Muscle layer of duodenum (tissue), 2 donors: ENCODE measurements around the gene PPIP5K1.

Experiments
- H3K27ac ChIP-seq: one replicate; pipeline ENCODE4 v1.7.0; 2013; ENCODE audit warnings: mild to moderate bottlenecking, low read length
- H3K27me3 ChIP-seq: one replicate; pipeline ENCODE4 v1.7.0; 2013; ENCODE audit warnings: low read depth, mild to moderate bottlenecking, control low read depth, low read length
- H3K36me3 ChIP-seq, 2 donors: one replicate each; pipeline ENCODE4 v1.7.0; 2013; ENCODE audit warnings: low read length in 2 of 2, control low read depth in 1 of 2, mild to moderate bottlenecking in 1 of 2; ENCODE audit not compliant: insufficient read depth in 2 of 2, control insufficient read depth in 1 of 2
- H3K4me1 ChIP-seq, 2 donors: one replicate each; pipeline ENCODE4 v1.7.0; 2013; ENCODE audit warnings: low read length in 2 of 2, mild to moderate bottlenecking in 2 of 2, control low read depth in 1 of 2, moderate library complexity in 1 of 2; ENCODE audit not compliant: insufficient read depth in 2 of 2, control insufficient read depth in 1 of 2
- H3K4me3 ChIP-seq, 2 donors: one replicate each; pipeline ENCODE4 v1.7.0; 2013; ENCODE audit warnings: low read length in 2 of 2, low read depth in 1 of 2, mild to moderate bottlenecking in 1 of 2
- H3K9me3 ChIP-seq, 2 donors: one replicate each; pipeline ENCODE4 v1.7.0; 2013; ENCODE audit warnings: low read length in 2 of 2, control low read depth in 1 of 2, mild to moderate bottlenecking in 1 of 2; ENCODE audit not compliant: control insufficient read depth in 1 of 2
- donor health status: healthy.

PPIP5K1 gene

DNA sequence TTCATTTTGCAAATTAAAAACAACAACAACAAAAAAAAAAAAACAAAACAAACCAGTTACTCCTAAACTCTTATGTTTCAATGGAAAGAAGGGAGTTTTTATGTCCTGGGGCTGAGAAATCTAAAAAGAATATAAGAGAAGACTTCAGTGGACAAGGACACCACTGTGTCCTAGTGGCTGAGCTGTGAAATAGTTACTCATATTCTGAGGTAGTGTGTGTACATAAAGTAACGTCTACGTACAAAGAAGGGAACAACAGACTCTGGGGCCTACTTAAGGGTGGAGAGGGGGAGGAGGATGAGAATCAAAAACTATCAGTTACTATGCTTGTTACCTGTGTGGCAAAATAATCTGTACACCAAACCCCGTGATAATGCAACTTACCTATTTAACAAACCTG lies 91.0 kb downstream of the PPIP5K1 start:
- no peaks in the 10 kb centered on the region for H3K27me3 ChIP-seq
- no peaks in the 10 kb centered on the region for H3K36me3 ChIP-seq
- no peaks in the 10 kb centered on the region for H3K9me3 ChIP-seq
- no peak overlapping the region for H3K27ac ChIP-seq
- H3K4me1 ChIP-seq: no peaks in the 10 kb centered on the region
- no peak overlapping the region for H3K4me3 ChIP-seq

DNA sequence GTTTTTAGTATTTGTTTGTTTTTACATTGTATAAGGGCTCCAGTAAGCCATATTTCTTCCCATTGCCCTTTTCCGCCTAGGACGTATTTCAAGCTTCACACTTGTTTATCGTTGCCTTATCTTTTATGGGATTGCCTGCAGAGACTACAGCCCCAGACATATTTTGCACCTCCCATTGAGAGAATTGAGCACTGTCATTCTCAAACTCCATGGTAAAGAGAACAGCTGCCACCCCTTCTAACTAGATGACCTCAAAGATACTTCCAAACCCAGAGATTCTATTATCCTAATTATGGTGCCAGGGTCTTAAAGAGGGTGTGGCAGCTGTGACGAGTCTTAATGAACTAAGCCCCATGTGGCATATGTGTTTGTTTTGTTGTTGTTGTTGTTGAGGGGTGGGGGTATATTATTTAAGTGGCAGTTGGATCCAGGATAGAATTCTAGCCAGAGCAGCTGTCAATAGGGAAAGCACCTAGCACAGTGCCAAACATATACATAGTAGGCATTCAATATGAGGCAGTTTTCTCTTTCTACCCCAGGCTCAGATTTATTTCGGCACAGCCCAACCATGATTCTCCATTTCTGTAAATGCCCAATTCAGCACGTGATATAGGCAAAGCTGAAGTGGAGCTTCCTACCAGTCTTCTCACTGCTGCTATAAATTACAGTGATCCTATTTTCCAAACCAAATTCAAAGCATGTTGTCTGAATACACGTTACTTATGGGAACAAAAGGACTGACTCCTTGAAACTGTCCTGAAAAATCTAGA lies 96.1 kb downstream of the PPIP5K1 start:
- Histone ChIP-seq H3K9me3 (no peaks in the 10 kb centered on the region), H3K4me1 (peaks cover 0 to 18% of the 10 kb centered on the region in 2 donors)

DNA sequence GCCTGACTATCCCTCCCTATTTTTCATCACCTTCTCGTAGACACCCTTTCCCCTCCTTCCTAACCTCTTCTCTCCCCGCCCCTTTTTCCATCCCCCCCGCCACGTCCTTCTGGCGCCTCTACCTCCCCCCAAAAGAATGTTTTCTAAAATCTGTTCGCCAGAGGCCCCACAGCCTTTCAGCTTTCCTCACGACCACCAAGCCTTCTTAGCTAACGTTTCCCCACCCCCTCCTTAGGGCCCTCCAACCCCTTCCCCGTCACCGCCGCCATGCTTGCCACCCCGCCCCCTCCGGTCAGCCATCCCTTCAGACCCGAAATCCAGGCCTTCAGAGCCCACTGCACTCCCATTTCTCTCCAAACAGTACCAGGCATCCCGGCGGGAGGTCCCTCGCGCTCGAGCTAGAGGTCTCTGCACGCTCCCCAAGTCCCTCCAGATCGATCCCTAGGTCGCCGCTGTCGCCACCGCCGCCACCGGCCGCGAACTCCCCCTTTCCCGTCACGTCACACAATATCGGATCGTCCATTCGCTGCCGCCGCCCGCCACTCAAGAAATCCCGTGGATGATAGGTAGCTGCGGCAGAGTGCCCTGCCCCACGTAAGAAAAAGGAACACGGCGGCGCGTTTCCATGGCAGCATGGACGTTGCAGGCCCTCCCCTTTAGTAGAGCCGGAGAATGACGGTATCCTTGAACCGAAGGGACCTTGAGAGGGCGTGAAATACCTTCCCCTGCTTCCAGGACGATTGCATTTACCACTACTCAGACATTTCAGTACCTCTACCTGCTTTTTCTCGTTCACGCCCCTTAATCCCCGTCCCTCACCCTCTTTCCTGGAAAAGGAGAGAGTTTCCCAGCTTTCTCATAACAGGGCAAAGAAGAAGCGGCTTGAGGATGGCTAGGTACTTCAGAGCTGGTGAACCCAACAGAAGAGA lies 97.1 kb downstream of the PPIP5K1 start, which contains the start of gene TP53BP1:
Gene TP53BP1 (minus strand): TSS at position 484 of the 929 bp plus-strand sequence. CDS start 113 bp downstream, at position 371.
- peaks cover 0 to 18% of the 10 kb centered on the region in 2 donors for H3K4me1 ChIP-seq
- peak within 1 kb of the TSS; percentile 82 to 89 for H3K4me3 ChIP-seq
- H3K27ac ChIP-seq: peak within 1 kb of the TSS; percentile 87
- peaks cover 0 to 10% of the 10 kb centered on the region in 2 donors for H3K36me3 ChIP-seq
- no peaks in the 10 kb centered on the region for H3K27me3 ChIP-seq
- H3K9me3 ChIP-seq: no peaks in the 10 kb centered on the region

More for the DNA sequence above, 96.1 kb downstream of the PPIP5K1 start:
- no peaks in the 10 kb centered on the region for H3K27me3 ChIP-seq
- peak overlapping the region; percentile 82 to 89 for H3K4me3 ChIP-seq
- H3K27ac ChIP-seq: peak overlapping the region; percentile 87
- peaks cover 0 to 5% of the 10 kb centered on the region in 2 donors for H3K36me3 ChIP-seq

DNA sequence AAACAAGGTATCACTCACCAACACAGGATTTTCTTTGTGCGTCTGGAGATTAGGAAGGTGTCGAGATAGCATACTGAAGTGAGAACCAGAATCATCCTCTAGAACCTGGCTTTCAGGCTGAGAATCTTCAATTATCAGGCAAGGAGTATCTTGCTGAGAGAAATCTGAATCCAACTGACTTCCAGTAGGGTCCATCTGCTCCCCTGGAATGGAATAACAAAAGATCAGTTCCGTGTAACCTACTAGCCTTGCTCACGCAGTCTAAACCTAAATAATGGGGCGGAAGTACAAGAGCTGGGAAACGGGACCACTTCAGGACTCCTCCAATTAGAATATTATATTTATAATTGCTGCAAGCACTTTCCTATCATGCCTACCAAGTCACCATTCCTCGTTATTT lies 97.7 kb downstream of the PPIP5K1 start:
- H3K27ac ChIP-seq: peak overlapping the region; percentile 87
- peak overlapping the region; percentile 82 to 89 for H3K4me3 ChIP-seq
- peaks cover 0 to 16% of the 10 kb centered on the region in 2 donors for H3K36me3 ChIP-seq
- H3K4me1 ChIP-seq: peaks cover 0 to 18% of the 10 kb centered on the region in 2 donors
- no peaks in the 10 kb centered on the region for H3K9me3 ChIP-seq
- H3K27me3 ChIP-seq: no peaks in the 10 kb centered on the region

DNA sequence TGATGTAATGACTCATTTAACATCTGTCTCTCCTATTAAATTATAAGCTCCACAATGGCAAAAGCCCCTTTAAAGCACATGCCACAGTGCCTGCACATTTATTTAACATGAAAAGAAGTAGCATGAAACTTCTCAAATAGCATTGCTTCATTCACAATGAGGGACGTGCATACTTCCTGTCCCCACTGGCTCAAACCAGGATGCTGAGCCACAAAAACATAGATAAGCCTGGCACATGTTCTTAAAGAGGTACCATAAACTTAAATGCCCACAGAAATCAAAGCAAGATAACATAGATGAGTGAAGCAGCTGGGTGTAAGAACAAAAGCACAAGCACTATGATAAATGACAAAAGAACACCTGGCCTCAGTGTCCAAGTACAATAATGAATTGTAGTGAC lies 100.8 kb downstream of the PPIP5K1 start:
- no peaks in the 10 kb centered on the region for H3K9me3 ChIP-seq
- H3K36me3 ChIP-seq: peaks cover 0 to 20% of the 10 kb centered on the region in 2 donors
- H3K27ac ChIP-seq: no peak overlapping the region
- no peaks in the 10 kb centered on the region for H3K27me3 ChIP-seq
- no peak overlapping the region for H3K4me3 ChIP-seq
- H3K4me1 ChIP-seq: peaks cover 0 to 18% of the 10 kb centered on the region in 2 donors

DNA sequence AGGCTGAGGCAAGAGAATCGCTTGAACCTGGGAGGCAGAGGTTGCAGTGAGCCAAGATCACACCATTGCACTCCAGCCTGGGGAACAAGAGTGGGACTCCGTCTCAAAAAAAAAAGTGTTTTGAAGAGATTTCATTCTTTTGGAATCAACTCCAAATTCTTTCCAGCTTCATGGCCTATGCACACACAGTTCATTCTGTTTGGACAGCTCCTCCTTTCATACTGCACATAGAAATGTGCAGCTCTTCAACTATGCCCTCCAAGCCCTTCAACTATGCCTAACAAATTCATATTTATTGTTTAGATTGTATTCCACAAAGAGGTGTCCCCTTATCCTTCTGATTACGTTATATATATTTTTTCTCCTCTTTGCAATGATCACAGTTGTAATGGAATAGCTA lies 101.2 kb downstream of the PPIP5K1 start:
- no peaks in the 10 kb centered on the region for H3K9me3 ChIP-seq
- peaks cover 0 to 18% of the 10 kb centered on the region in 2 donors for H3K4me1 ChIP-seq
- H3K27ac ChIP-seq: no peak overlapping the region
- H3K4me3 ChIP-seq: no peak overlapping the region
- peaks cover 0 to 20% of the 10 kb centered on the region in 2 donors for H3K36me3 ChIP-seq
- H3K27me3 ChIP-seq: no peaks in the 10 kb centered on the region

DNA sequence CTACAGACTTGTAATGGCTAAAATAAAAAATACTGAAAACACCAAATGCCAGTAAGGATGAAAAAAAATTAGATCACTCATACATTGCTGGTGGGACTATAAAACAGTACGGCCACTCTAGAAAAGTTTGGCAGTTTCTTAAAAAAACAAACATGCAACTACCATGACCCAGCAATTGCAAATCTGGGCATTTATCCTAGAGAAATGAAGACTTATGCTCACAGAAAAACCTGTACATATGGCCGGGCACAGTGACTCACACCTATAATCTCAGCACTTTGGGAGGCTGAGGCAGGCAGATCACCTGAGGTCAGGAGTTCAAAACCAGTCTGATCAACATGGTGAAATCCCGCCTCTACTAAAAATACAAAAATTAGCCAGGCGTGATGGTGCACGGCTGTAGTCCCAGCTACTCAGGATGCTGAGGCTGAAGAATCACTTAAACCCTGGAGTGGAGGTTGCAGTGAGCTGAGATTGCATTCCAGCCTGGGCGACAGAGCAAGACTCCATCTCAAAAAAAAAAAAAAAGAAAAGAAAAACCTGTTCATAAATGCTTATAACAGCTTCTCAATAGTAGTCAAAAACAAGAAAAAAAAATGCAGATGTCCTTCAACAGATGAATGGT lies 102.6 kb downstream of the PPIP5K1 start:
- no peaks in the 10 kb centered on the region for H3K9me3 ChIP-seq
- H3K27me3 ChIP-seq: no peaks in the 10 kb centered on the region
- peaks cover 0 to 15% of the 10 kb centered on the region in 2 donors for H3K4me1 ChIP-seq
- H3K4me3 ChIP-seq: no peak overlapping the region
- H3K36me3 ChIP-seq: peaks cover 0 to 20% of the 10 kb centered on the region in 2 donors
- no peak overlapping the region for H3K27ac ChIP-seq

DNA sequence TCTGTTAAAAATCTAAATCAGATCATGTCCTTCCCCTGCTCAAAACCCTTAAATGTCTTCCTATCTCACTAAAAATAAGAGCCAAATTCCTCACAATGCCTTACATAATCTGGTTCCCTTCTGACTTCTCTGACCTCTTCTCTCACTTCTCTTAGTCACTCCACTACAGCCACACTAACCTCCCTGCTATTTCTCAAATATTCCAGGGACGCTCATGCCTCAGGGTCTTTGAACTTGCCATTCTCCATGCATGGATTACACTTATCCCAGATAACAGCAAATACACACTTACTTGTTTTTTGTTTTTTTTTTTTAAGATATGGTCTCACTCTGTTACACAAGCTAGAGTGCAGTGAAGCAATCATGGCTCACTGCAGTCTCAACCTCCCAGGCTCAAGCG lies 105.6 kb downstream of the PPIP5K1 start:
- Histone ChIP-seq H3K4me3 (no peak overlapping the region), H3K27ac (no peak overlapping the region), H3K4me1 (peaks cover 0 to 5% of the 10 kb centered on the region in 2 donors), H3K27me3 (no peaks in the 10 kb centered on the region), H3K36me3 (peaks cover 5 to 26% of the 10 kb centered on the region in 2 donors), H3K9me3 (no peaks in the 10 kb centered on the region)
